MCF 10A (cell line): ENCODE results near the gene KLF15. TPM values are rescaled to one million over a fixed set of nuclear protein-coding genes. Genes with fewer than 3 reads are reported as not detected.

Experiments used
- BruUV-seq: library from RNA; stranded (reverse); fragments of 400-500 nt; replicated peaks from 2 replicates; lab custom pipeline; 2021; lab: Mats Ljungman, UMichigan
- CTCF ChIA-PET: fragments of 300-600 bp; sonication (Branson Sonifier 250); formaldehyde crosslinking; extraction: SDS; loops from one replicate; lab custom pipeline; 2021; ENCODE audit warnings: antibody characterized with exemption, inconsistent platforms; lab: Yijun Ruan, JAX
- POLR2A ChIA-PET: fragments of 300-600, 350-650 bp; sonication (Branson Sonifier 250); formaldehyde crosslinking; extraction: SDS; loops from one replicate; lab custom pipeline; 2020; ENCODE audit warnings: antibody characterized with exemption, inconsistent platforms; lab: Yijun Ruan, JAX
- DNase-seq: peaks from one replicate; pipeline ENCODE4 v3.0.0-alpha.2; 2018; ENCODE audit not compliant: unreplicated experiment
- H3K27ac Mint-ChIP-seq: one replicate; pipeline ENCODE4 v1.8.0; 2022; ENCODE audit warnings: mild to moderate bottlenecking, low read depth, mixed read lengths; ENCODE audit not compliant: unreplicated experiment
- H3K27me3 Mint-ChIP-seq: one replicate; pipeline ENCODE4 v1.8.0; 2022; ENCODE audit warnings: mixed read lengths; ENCODE audit not compliant: insufficient read depth, unreplicated experiment
- H3K36me3 Mint-ChIP-seq: one replicate; pipeline ENCODE4 v1.8.0; 2022; ENCODE audit warnings: mild to moderate bottlenecking, moderate library complexity, mixed read lengths; ENCODE audit not compliant: insufficient read depth, unreplicated experiment
- H3K4me1 Mint-ChIP-seq: one replicate; pipeline ENCODE4 v1.8.0; 2022; ENCODE audit warnings: mixed read lengths; ENCODE audit not compliant: insufficient read depth, unreplicated experiment
- H3K4me3 Mint-ChIP-seq: one replicate; pipeline ENCODE4 v1.8.0; 2022; ENCODE audit warnings: mild to moderate bottlenecking, moderate library complexity, mixed read lengths; ENCODE audit not compliant: unreplicated experiment
- H3K9me3 Mint-ChIP-seq: one replicate; pipeline ENCODE4 v1.8.0; 2022; ENCODE audit warnings: mixed read lengths; ENCODE audit not compliant: unreplicated experiment
- CTCF ChIP-seq: fragments of 200-600 bp; IDR thresholded peaks from one replicate; pipeline ENCODE4 v1.8.0; 2022; ENCODE audit warnings: antibody characterized with exemption, mild to moderate bottlenecking; ENCODE audit not compliant: unreplicated experiment
- intact Hi-C: fragments of 100-400 bp; cut with micrococcal nuclease; formaldehyde crosslinking; loops from 2 replicates; pipeline ENCODE4 v1.14.1; 2022
- total RNA-seq: library from RNA; stranded (reverse); gene quantifications from 2 replicates; pipeline ENCODE4 v1.2.3, GENCODE V29; 2022

Gene KLF15
- total RNA-seq, 1 experiment from 2014 or later, result 8.3 TPM

DNA sequence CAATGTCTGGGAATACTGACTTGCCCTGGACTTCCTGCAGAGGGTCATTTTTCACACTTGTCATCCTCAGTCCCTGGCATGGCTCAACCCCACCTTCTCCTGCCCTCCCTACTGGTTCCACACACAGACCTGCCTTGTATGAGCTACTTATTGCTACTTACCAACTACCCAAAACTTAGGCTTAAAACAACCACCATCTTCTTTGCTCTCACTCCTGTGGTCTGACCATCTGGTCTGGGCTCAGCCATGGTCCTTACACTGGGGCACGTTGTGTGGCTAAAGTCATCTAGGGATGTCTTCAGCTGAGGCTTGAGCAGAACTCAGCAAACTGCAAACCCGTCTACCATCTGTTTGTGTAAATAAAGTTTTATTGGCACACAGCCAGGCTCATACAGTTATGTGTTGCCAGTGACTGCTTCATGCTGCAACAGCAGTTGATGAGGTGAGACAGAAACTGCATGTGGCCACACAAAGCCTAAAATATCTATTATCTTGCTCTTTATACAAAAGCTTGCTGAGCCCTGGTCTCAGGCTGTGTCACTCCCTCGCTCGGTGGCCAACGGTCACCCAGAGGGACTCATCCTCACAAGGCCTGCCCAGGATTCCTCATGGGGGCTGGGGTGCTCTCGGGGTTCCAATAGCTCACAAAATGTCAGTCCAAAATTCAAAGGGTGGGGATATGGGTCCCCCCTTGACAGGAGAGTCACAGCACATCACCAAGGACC, 43.5 kb downstream of the KLF15 start:
- Mint-ChIP-seq H3K36me3 (no peaks in the 10 kb centered on the region), H3K27ac (no peak overlapping the region), H3K27me3 (no peaks in the 10 kb centered on the region), H3K4me3 (no peak overlapping the region), H3K9me3 (peaks cover 6% of the 10 kb centered on the region), H3K4me1 (no peaks in the 10 kb centered on the region)
- POLR2A ChIA-PET, result no interaction called here
- no peak for TF ChIP-seq CTCF
- no TSS peak for BruUV-seq
- DNase-seq, result no peak
- intact Hi-C loops, result no loop called here
- CTCF ChIA-PET, result interaction anchor here (0.6 kb wide), 3 partner anchors 343 to 1555 kb away, joined by 3 to 4 read pairs (median 3); no protein-coding TSS in a partner anchor

GRCh38 chr3:126313166-126313565, 44.0 kb downstream of the KLF15 start:
- H3K36me3 Mint-ChIP-seq, result no peaks in the 10 kb centered on the region
- ChIA-PET POLR2A (no interaction called here), CTCF (interaction anchor here (0.6 kb wide), 2 partner anchors 342 to 1554 kb away, joined by 3 to 4 read pairs; no protein-coding TSS in a partner anchor)
- no TSS peak for BruUV-seq
- intact Hi-C loops, result no loop called here
- no peaks in the 10 kb centered on the region for H3K4me1 Mint-ChIP-seq
- H3K27ac Mint-ChIP-seq, result no peak overlapping the region
- no peak for TF ChIP-seq CTCF
- H3K9me3 Mint-ChIP-seq, result peaks cover 10% of the 10 kb centered on the region
- DNase-seq, result no peak
- no peaks in the 10 kb centered on the region for H3K27me3 Mint-ChIP-seq
- H3K4me3 Mint-ChIP-seq, result no peak overlapping the region

DNA sequence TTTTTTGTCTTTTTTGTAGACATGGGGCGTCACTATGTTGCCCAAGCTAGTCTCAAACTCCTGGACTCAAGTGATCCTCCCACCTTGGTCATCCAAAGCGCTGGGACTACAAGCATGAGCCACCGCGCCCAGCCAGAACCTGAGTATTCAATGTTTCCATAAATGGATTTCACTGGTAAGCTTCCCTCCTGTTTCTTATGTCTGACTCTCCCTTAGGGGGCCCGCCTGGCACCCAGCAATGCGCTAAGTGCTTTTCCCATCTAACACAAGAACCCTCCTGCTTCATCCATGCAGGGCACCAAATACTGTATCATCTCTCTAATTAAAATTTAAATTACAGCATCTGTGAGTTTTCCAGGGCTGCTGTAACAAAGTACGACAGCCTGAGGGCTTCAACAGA, 44.9 kb downstream of the KLF15 start:
- DNase-seq, result no peak
- TF ChIP-seq CTCF, result no peak
- no peak overlapping the region for H3K4me3 Mint-ChIP-seq
- no peaks in the 10 kb centered on the region for H3K27me3 Mint-ChIP-seq
- ChIA-PET POLR2A (no interaction called here), CTCF (interaction anchor here (0.6 to 1.0 kb wide), 2 partner anchors 13 to 439 kb away, joined by 3 read pairs; no protein-coding TSS in a partner anchor)
- H3K36me3 Mint-ChIP-seq, result no peaks in the 10 kb centered on the region
- BruUV-seq, result no TSS peak
- intact Hi-C loops, result no loop called here
- peaks cover 10% of the 10 kb centered on the region for H3K9me3 Mint-ChIP-seq
- no peak overlapping the region for H3K27ac Mint-ChIP-seq
- H3K4me1 Mint-ChIP-seq, result no peaks in the 10 kb centered on the region

DNA sequence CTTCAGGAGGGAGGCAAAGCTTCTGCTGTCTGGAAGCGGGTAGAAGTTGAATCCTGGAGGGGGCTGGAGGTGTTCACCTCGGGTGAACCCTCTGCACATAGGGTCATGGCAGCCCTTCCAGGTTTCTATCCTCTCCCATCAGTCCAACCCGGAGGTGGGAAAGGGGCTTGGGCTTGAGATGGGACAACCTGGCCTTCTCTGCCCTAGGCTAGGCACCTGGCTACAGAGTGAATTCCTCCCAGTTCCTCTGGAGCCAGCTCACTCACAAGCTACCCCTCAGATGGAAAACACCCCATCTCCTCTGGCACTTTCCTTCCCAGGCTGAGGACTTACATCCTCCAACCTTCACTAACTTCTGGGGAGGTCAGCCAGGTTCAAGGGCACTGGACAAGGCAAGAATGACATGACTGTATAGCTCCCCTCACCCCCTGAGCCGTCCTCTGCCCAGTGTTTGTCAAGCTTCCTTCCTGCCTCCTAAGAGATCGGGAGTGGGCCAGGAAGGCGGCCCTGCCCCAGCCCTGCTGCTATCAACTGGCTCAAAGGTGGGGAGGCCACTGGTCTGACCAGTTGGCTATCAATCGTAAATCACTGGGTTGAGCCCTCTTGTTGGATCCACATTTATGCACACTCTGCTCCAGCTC, 45.8 kb downstream of the KLF15 start:
- Mint-ChIP-seq H3K36me3 (no peaks in the 10 kb centered on the region), H3K4me3 (no peak overlapping the region), H3K9me3 (peaks cover 10% of the 10 kb centered on the region), H3K27me3 (no peaks in the 10 kb centered on the region), H3K27ac (no peak overlapping the region), H3K4me1 (no peaks in the 10 kb centered on the region)
- DNase-seq, result no peak
- no TSS peak for BruUV-seq
- no peak for TF ChIP-seq CTCF
- POLR2A ChIA-PET, result no interaction called here
- intact Hi-C loops, result no loop called here
- CTCF ChIA-PET, result interaction anchor here (0.7 to 0.8 kb wide), 2 partner anchors 79 to 113 kb away, joined by 3 read pairs; no protein-coding TSS in a partner anchor
